Neural progenitor cell (in vitro differentiated cells): ENCODE results near the gene PPP1R9A. TPM values are rescaled to one million over a fixed set of nuclear protein-coding genes. Genes with fewer than 3 reads are reported as not detected.
"Not testable (repeated sequence)": the region's sequence is repeated elsewhere in the genome, so short reads cannot be mapped to it uniquely, and the experiment has no call there.

ENCODE experiments used
- DNase-seq: peaks from one replicate; pipeline ENCODE4 v3.0.0-alpha.2; 2016; ENCODE audit warnings: low spot score
- H2AFZ ChIP-seq: fragments of 200-600 bp; sonication (generic); replicated peaks from 2 replicates; pipeline ENCODE4 v1.6.1; 2016; ENCODE audit warnings: antibody characterized with exemption
- H3F3A ChIP-seq: fragments of 200-600 bp; sonication (generic); 2 replicates; pipeline ENCODE4 v1.6.1; 2016; ENCODE audit warnings: antibody characterized with exemption, low read depth
- H3K27ac ChIP-seq: fragments of 200-600 bp; sonication (generic); 2 replicates; pipeline ENCODE4 v1.5.1; 2016; ENCODE audit warnings: mild to moderate bottlenecking
- H3K27me3 ChIP-seq: fragments of 200-600 bp; sonication (generic); 2 replicates; pipeline ENCODE4 v1.6.1; 2016; ENCODE audit warnings: mild to moderate bottlenecking, moderate library complexity
- H3K36me3 ChIP-seq: fragments of 200-600 bp; sonication (generic); 2 replicates; pipeline ENCODE4 v1.5.1; 2016
- H3K4me1 ChIP-seq: fragments of 200-600 bp; sonication (generic); 2 replicates; pipeline ENCODE4 v1.6.1; 2016; ENCODE audit warnings: mixed run types
- H3K4me2 ChIP-seq: fragments of 200-600 bp; sonication (generic); 2 replicates; pipeline ENCODE4 v1.6.1; 2016
- H3K4me3 ChIP-seq: fragments of 200-600 bp; sonication (generic); 2 replicates; pipeline ENCODE4 v1.5.1; 2016
- H3K79me2 ChIP-seq: fragments of 200-600 bp; sonication (generic); 2 replicates; pipeline ENCODE4 v1.6.1; 2016; ENCODE audit warnings: low read depth
- H3K9ac ChIP-seq: fragments of 200-600 bp; sonication (generic); 2 replicates; pipeline ENCODE4 v1.6.1; 2016
- H3K9me3 ChIP-seq: fragments of 200-600 bp; sonication (generic); 2 replicates; pipeline ENCODE4 v1.5.1; 2016; ENCODE audit warnings: low read depth
- H4K20me1 ChIP-seq: fragments of 200-600 bp; sonication (generic); 2 replicates; pipeline ENCODE4 v1.6.1; 2016; ENCODE audit warnings: low read depth
- H3K27ac Mint-ChIP-seq: 3 replicates; pipeline ENCODE4 v1.8.0; 2021; ENCODE audit warnings: mixed read lengths
- H3K27me3 Mint-ChIP-seq: 2 replicates; pipeline ENCODE4 v1.8.0; 2022; ENCODE audit warnings: low read depth, mild to moderate bottlenecking, inconsistent platforms, moderate library complexity, mixed read lengths; ENCODE audit not compliant: insufficient read depth
- H3K36me3 Mint-ChIP-seq: 3 replicates; pipeline ENCODE4 v1.8.0; 2021; ENCODE audit warnings: mixed read lengths
- H3K4me1 Mint-ChIP-seq: 3 replicates; pipeline ENCODE4 v1.8.0; 2021; ENCODE audit warnings: mixed read lengths
- H3K4me3 Mint-ChIP-seq: 3 replicates; pipeline ENCODE4 v1.8.0; 2021; ENCODE audit warnings: mild to moderate bottlenecking, moderate library complexity, mixed read lengths
- H3K9me3 Mint-ChIP-seq: 3 replicates; pipeline ENCODE4 v1.8.0; 2020; ENCODE audit warnings: mixed read lengths
- CTCF ChIP-seq: fragments of 200-600 bp; sonication (generic); IDR thresholded peaks from 2 replicates; pipeline ENCODE4 v1.5.1; 2017; ENCODE audit warnings: antibody characterized with exemption, mild to moderate bottlenecking
- EZH2 ChIP-seq: fragments of 200-600 bp; sonication (generic); IDR thresholded peaks from 2 replicates; pipeline ENCODE4 v1.6.1; 2017; ENCODE audit warnings: antibody characterized with exemption, mild to moderate bottlenecking, moderate library complexity
- EZH2phosphoT487 ChIP-seq: fragments of 200-600 bp; sonication (generic); IDR thresholded peaks from 2 replicates; pipeline ENCODE4 v1.6.1; 2017; ENCODE audit warnings: antibody characterized with exemption
- total RNA-seq: library from RNA; depleted of rRNA; stranded (reverse); fragments of >200 nt; gene quantifications from 2 replicates; pipeline ENCODE4 v1.2.3, GENCODE V29; 2015; ENCODE audit warnings: low replicate concordance

Gene PPP1R9A
- total RNA-seq, 1 donor from 2014 or later = 40.7 TPM

DNA sequence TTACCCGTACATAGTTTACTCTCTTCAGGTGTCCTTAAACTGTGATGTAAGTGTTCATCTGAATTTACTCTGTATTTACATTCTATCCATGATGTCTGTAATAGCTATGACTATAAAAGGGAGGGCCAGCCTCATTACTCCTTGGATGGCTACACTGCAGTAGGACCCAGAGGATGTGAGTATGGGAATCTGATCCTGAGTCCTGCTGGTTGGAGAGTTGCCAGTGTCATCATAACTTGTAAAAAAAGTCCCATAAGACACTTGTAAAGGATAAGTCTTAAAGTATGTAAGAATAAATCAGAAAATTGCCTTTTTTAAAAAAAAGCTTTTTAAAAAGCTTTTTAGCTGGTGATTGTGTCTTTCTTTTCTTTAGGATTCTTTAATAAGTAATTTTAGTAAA, 95.4 kb downstream of the PPP1R9A start:
- Mint-ChIP-seq H3K4me3 (no peak overlapping the region), H3K27ac (no peak overlapping the region), H3K27me3 (no peaks in the 10 kb centered on the region), H3K36me3 (no peaks in the 10 kb centered on the region), H3K9me3 (no peaks in the 10 kb centered on the region), H3K4me1 (peaks cover 16% of the 10 kb centered on the region)
- Histone ChIP-seq H3K4me3 (no peak overlapping the region), H3K4me2 (no peak overlapping the region), H3F3A (no peaks in the 10 kb centered on the region), H3K79me2 (peaks cover 57% of the 10 kb centered on the region), H3K9me3 (no peaks in the 10 kb centered on the region), H3K9ac (no peak overlapping the region), H3K4me1 (peaks cover under 1% of the 10 kb centered on the region), H3K27ac (no peak overlapping the region), H4K20me1 (peaks cover 7% of the 10 kb centered on the region), H3K27me3 (no peaks in the 10 kb centered on the region), H3K36me3 (no peaks in the 10 kb centered on the region), H2AFZ (no peak overlapping the region)
- TF ChIP-seq CTCF (no peak), EZH2phosphoT487 (no peak), EZH2 (no peak)
- DNase-seq = no peak

- no peak for TF ChIP-seq CTCF
- TF ChIP-seq EZH2 = no peak
- no peak for TF ChIP-seq EZH2phosphoT487
- Histone ChIP-seq H4K20me1 (peaks cover 7% of the 10 kb centered on the region), H3K4me3 (no peak overlapping the region), H3K9me3 (no peaks in the 10 kb centered on the region), H3K4me1 (no peaks in the 10 kb centered on the region), H3K9ac (no peak overlapping the region), H2AFZ (no peak overlapping the region), H3K36me3 (no peaks in the 10 kb centered on the region), H3F3A (no peaks in the 10 kb centered on the region), H3K27me3 (no peaks in the 10 kb centered on the region), H3K4me2 (no peak overlapping the region), H3K79me2 (peaks cover 39% of the 10 kb centered on the region), H3K27ac (no peak overlapping the region)
- H3K9me3 Mint-ChIP-seq = no peaks in the 10 kb centered on the region
- DNase-seq = no peak
- no peaks in the 10 kb centered on the region for H3K27me3 Mint-ChIP-seq
- H3K4me3 Mint-ChIP-seq = no peak overlapping the region
- H3K36me3 Mint-ChIP-seq = no peaks in the 10 kb centered on the region
- no peak overlapping the region for H3K27ac Mint-ChIP-seq
- H3K4me1 Mint-ChIP-seq = peaks cover 15% of the 10 kb centered on the region
Measured at GRCh38 chr7:95004618-95005247, 97.3 kb downstream of the PPP1R9A start.

DNA sequence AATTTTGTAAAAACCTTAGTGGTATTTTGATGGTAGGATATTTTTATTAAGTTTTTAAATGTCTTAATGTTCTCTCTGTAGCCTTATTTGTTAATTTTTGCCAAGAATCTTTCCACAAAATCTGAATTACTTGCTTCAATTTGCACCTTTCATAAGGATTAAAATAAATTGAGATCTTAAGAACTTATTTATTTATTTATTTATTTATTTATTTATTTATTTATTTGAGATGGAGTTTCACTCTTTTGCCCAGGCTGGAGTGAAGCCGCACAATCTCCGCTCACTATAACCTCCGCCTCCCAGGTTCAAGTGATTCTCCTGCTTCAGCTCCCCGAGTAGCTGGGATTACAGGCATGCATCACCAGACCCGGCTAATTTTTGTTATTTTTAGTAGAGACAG, 98.6 kb downstream of the PPP1R9A start:
- Histone ChIP-seq H3F3A (no peaks in the 10 kb centered on the region), H3K4me1 (no peaks in the 10 kb centered on the region), H3K9ac (no peak overlapping the region), H3K36me3 (no peaks in the 10 kb centered on the region), H3K4me3 (no peak overlapping the region), H3K27me3 (no peaks in the 10 kb centered on the region), H3K79me2 (peaks cover 28% of the 10 kb centered on the region), H3K27ac (no peak overlapping the region), H3K4me2 (no peak overlapping the region), H2AFZ (no peak overlapping the region), H4K20me1 (no peaks in the 10 kb centered on the region), H3K9me3 (no peaks in the 10 kb centered on the region)
- DNase-seq = no peak
- Mint-ChIP-seq H3K27ac (no peak overlapping the region), H3K4me3 (no peak overlapping the region), H3K27me3 (no peaks in the 10 kb centered on the region), H3K4me1 (peaks cover 15% of the 10 kb centered on the region), H3K9me3 (no peaks in the 10 kb centered on the region), H3K36me3 (no peaks in the 10 kb centered on the region)
- no peak for TF ChIP-seq CTCF
- no peak for TF ChIP-seq EZH2
- no peak for TF ChIP-seq EZH2phosphoT487

GRCh38 chr7:95008773-95009172, 101.4 kb downstream of the PPP1R9A start:
- H3K27ac Mint-ChIP-seq, H3K9me3 ChIP-seq, H3K27ac ChIP-seq: not testable (repeated sequence)

More at GRCh38 chr7:95008773-95009172, 101.4 kb downstream of the PPP1R9A start:
- H3K4me1 Mint-ChIP-seq = peaks cover 16% of the 10 kb centered on the region
- H4K20me1 ChIP-seq, DNase-seq, H3K9ac ChIP-seq, H3K27me3 ChIP-seq, H3K27me3 Mint-ChIP-seq, H3K9me3 Mint-ChIP-seq, H3K36me3 Mint-ChIP-seq, H3K4me2 ChIP-seq, H3K36me3 ChIP-seq, H3K4me1 ChIP-seq, H3K4me3 Mint-ChIP-seq, H3F3A ChIP-seq, H2AFZ ChIP-seq, H3K4me3 ChIP-seq: not testable (repeated sequence)
- peaks cover 20% of the 10 kb centered on the region for H3K79me2 ChIP-seq
